ENCODE results near the gene RPL39. TPM values are rescaled to one million over a fixed set of nuclear protein-coding genes. Genes with fewer than 3 reads are reported as not detected.
"Not testable (repeated sequence)": the region's sequence is repeated elsewhere in the genome, so short reads cannot be mapped to it uniquely, and the experiment has no call there.

The RPL39 gene
- polyA plus RNA-seq, 6 donors from 2014 or later, result 3,399 to 4,973 (median 4,743) TPM

GRCh38 chrX:119790977-119791436 lies 423 bp downstream of the RPL39 start:
- peaks cover 0 to 3% (median 0%) of the 10 kb centered on the region in 7 donors for H3K9me3 Mint-ChIP-seq
- peak overlapping the region; percentile 91 to 98 (median 96) for H3K4me3 Mint-ChIP-seq
- peaks cover 0 to 3% of the 10 kb centered on the region in 2 donors for H3K36me3 Mint-ChIP-seq
- H3K27ac Mint-ChIP-seq, result peak overlapping the region; percentile 93 to 99 (median 98)
- no peaks in the 10 kb centered on the region for H3K27me3 Mint-ChIP-seq
- H3K4me1 Mint-ChIP-seq, result peaks cover 0 to 41% (median 10%) of the 10 kb centered on the region in 3 donors
- DNase-seq (peak; percentile 22), ATAC-seq (ENCODE audit: low read depth in 2 of 2) (peak; percentile 22 to 29)

DNA sequence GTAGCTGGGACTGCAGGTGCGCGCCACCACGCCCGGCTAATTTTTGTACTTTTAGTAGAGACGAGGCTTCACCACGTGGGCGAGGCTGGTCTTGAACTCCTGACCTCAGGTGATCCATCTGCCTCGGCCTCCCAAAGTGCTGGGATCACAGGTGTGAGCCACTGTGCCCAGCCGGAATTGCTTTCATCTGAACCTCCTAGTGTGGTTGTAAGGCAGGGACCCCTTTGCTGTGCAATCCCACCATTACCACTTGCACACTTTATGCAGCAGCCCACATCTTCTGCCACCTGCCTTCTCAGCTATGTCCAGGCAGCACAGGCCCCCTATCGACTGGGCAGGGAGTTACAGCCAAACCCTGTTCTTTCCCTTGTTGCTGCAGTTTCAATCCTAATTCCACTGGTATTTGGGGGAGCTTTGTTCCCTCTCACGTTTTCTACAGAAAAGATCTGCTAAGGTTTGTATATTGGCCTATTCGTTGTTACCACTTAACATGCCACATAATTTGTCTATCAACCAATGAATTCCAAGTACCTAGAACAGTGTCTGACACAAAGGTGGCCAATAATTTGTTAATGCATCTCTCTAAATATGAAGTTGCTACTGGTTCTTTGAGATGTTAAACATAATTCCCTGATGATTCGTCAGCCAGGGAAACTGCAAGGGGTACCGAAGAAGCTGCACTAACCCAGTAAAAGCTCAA lies 6.5 kb downstream of the RPL39 start:
- DNase-seq, result peak; percentile 35
- Mint-ChIP-seq H3K4me3 (peak overlapping the region in 4 of 8 donors; percentile 36 to 55 (median 40)), H3K27me3 (peaks cover 0 to 7% (median 0%) of the 10 kb centered on the region in 3 donors), H3K9me3 (peaks cover 0 to 3% (median 0%) of the 10 kb centered on the region in 7 donors), H3K36me3 (peaks cover 0 to 3% of the 10 kb centered on the region in 2 donors), H3K27ac (peak overlapping the region in 2 of 6 donors; percentile 60 to 75), H3K4me1 (peaks cover 14 to 36% (median 20%) of the 10 kb centered on the region in 3 donors)
- ATAC-seq (ENCODE audit: low read depth in 2 of 2), result peak; percentile 63 to 72

DNA sequence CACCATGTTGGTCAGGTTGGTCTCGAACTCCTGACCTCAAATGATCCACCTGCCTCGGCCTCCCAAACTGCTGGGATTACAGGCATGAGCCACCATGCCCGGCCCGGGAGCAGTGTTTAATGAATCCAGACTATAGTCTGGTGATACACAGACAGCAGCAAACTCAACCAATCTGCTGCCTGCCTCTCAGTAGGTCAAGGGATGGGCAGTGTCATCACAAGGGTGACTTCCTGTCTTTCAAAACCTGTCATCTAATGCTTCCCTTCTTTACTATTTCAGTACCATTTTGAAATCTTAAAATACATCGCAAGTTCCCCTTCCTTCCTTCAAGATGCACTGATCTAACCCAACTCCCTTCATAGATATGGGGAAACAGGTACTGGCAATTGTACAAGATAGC lies 8.4 kb downstream of the RPL39 start:
- Mint-ChIP-seq H3K27me3 (peaks cover 0 to 7% (median 0%) of the 10 kb centered on the region in 3 donors), H3K4me3 (peak overlapping the region in 1 of 8 donors; percentile 1), H3K9me3 (peaks cover 0 to 2% (median 0%) of the 10 kb centered on the region in 7 donors), H3K36me3 (no peaks in the 10 kb centered on the region), H3K27ac (peak overlapping the region in 2 of 6 donors; percentile 84 to 90), H3K4me1 (peaks cover 15 to 29% (median 18%) of the 10 kb centered on the region in 3 donors)
- no peak for DNase-seq
- no peak for ATAC-seq (ENCODE audit: low read depth in 2 of 2)

- Mint-ChIP-seq H3K9me3 (no peaks in the 10 kb centered on the region), H3K4me1 (peaks cover 15 to 29% (median 20%) of the 10 kb centered on the region in 3 donors), H3K36me3 (no peaks in the 10 kb centered on the region), H3K4me3 (no peak overlapping the region), H3K27me3 (peaks cover 0 to 11% (median 0%) of the 10 kb centered on the region in 3 donors), H3K27ac (peak overlapping the region in 2 of 6 donors; percentile 25 to 95)
- DNase-seq (no peak), ATAC-seq (ENCODE audit: low read depth in 2 of 2) (no peak)
Observed at GRCh38 chrX:119778829-119779228, 12.6 kb downstream of the RPL39 start.

DNA sequence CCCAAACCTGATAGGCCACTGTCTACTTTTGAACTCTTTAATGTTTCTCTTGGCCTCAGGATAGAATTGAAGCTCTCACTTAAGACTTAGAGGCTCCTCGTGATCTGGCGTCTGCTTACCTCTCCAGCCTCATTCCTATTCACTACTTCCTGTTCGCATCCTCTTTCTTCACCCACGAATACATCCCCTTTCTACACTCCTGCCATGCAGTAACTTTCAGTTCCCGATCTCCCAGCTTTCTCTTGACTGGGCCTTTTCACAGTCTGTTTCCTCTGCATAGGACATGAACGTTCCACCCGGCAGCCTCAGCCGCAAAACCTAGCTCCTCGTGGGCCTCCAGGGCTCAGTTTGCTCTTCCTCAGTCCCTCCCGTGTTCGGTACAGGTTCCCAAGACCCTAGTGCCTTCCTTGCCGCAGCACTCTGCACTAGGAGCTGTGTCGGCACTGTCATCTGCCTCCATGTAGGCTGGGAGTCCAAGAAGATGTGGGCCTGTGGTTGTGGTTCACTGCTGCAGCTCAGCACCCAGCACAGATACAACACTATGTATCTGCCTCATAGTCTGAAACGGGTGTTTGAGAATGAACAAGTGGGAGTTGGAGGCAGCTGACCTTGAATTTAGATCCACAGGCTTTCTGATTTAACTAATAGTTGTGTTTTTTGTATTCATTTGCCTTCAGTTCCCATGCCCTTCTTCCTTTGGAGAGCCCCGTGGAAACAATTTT lies 15.8 kb downstream of the RPL39 start:
- ATAC-seq (ENCODE audit: low read depth in 2 of 2) (no peak), DNase-seq (no peak)
- H3K9me3 Mint-ChIP-seq, result no peaks in the 10 kb centered on the region
- H3K36me3 Mint-ChIP-seq, result no peaks in the 10 kb centered on the region
- H3K4me3 Mint-ChIP-seq, result peak overlapping the region in 1 of 8 donors; percentile 3
- peaks cover 0 to 11% (median 0%) of the 10 kb centered on the region in 3 donors for H3K27me3 Mint-ChIP-seq
- H3K4me1 Mint-ChIP-seq, result peaks cover 7 to 37% (median 20%) of the 10 kb centered on the region in 3 donors
- H3K27ac Mint-ChIP-seq, result peak overlapping the region; percentile 7 to 94 (median 56)

DNA sequence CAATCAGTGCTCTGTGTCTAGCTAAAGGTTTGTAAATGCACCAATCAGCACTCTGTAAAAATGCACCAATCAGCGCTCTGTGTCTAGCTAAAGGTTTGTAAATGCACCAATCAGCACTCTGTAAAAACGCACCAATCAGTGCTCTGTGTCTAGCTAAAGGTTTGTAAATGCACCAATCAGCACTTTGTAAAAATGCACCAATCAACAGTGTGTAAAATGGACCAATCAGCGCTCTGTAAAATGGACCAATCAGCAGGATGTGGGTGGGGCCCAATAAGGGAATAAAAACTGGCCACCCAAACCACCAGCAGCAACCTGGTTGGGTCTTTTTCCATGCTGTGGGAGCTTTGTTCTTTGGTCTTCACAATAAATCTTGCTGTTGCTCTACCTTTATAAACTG lies 22.0 kb downstream of the RPL39 start:
- not testable (repeated sequence) for H3K9me3 Mint-ChIP-seq; H3K4me3 Mint-ChIP-seq; H3K36me3 Mint-ChIP-seq; ATAC-seq (ENCODE audit: low read depth in 2 of 2); H3K27me3 Mint-ChIP-seq; DNase-seq
- Mint-ChIP-seq H3K27ac (peak overlapping the region in 1 of 6 donors; percentile 29), H3K4me1 (peaks cover 5 to 47% (median 20%) of the 10 kb centered on the region in 3 donors)

- peaks cover 15 to 53% (median 26%) of the 10 kb centered on the region in 3 donors for H3K4me1 Mint-ChIP-seq
- H3K36me3 Mint-ChIP-seq; ATAC-seq (ENCODE audit: low read depth in 2 of 2); H3K9me3 Mint-ChIP-seq; H3K27ac Mint-ChIP-seq; DNase-seq; H3K4me3 Mint-ChIP-seq; H3K27me3 Mint-ChIP-seq: not testable (repeated sequence)
Observed at GRCh38 chrX:119768436-119768835, 23.0 kb downstream of the RPL39 start.

DNA sequence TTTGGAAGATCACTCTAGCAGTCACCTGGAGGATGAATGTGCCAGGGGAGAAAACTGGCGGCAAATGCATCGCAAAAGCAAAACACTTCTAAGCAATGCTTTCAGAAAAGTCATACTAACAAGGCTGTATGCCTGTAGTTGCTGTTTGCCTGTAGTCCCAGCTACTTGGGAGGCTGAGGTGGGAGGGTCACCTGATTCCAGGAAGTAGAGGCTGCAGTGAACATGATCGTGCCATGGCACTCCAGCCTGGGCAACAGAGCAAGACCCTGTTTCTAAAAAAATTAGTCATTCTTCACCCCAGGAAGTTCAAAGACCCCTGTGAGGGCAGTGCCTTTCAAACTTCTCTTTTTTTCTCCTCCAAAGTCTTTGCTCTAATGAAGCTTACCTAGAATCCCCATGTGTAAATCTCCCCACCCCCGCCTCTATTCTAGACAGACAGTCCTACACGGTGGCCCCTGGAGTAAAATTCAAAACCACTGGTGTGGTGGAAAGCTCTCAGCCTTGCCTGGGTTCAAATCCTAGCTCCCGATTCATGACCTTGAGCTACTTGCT lies 27.5 kb downstream of the RPL39 start:
- Mint-ChIP-seq H3K27me3 (no peaks in the 10 kb centered on the region), H3K4me3 (peak overlapping the region in 7 of 8 donors; percentile 51 to 84 (median 65)), H3K36me3 (no peaks in the 10 kb centered on the region), H3K4me1 (peaks cover 39 to 67% (median 47%) of the 10 kb centered on the region in 3 donors), H3K27ac (peak overlapping the region; percentile 17 to 88 (median 74)), H3K9me3 (no peaks in the 10 kb centered on the region)
- peak; percentile 21 for DNase-seq
- ATAC-seq (ENCODE audit: low read depth in 2 of 2), result peak; percentile 49 to 72

DNA sequence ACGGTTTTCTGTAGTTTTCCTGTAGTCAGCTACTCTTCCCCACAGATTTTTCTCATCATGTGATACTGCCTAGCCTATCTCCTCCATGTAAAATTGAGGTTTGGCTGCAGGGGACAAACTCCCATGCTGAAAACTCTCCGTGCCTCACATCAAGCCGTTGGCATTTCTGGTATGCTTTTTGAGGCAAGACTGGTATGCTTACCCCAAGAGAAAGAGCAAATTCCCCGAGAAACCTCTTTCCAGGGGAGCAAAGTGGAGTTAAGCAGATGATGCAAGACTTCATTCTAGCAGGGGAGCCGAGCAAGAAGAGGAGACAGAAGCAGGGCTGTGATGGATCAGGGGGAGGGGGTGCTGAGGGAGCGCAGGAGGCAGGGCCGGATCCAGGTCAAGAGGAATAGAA lies 28.2 kb downstream of the RPL39 start:
- H3K27me3 Mint-ChIP-seq, result no peaks in the 10 kb centered on the region
- H3K9me3 Mint-ChIP-seq, result no peaks in the 10 kb centered on the region
- no peak for ATAC-seq (ENCODE audit: low read depth in 2 of 2)
- no peak for DNase-seq
- H3K36me3 Mint-ChIP-seq, result no peaks in the 10 kb centered on the region
- peak overlapping the region in 5 of 6 donors; percentile 15 to 87 (median 69) for H3K27ac Mint-ChIP-seq
- peaks cover 39 to 65% (median 47%) of the 10 kb centered on the region in 3 donors for H3K4me1 Mint-ChIP-seq
- H3K4me3 Mint-ChIP-seq, result peak overlapping the region in 6 of 8 donors; percentile 51 to 84 (median 75)

DNA sequence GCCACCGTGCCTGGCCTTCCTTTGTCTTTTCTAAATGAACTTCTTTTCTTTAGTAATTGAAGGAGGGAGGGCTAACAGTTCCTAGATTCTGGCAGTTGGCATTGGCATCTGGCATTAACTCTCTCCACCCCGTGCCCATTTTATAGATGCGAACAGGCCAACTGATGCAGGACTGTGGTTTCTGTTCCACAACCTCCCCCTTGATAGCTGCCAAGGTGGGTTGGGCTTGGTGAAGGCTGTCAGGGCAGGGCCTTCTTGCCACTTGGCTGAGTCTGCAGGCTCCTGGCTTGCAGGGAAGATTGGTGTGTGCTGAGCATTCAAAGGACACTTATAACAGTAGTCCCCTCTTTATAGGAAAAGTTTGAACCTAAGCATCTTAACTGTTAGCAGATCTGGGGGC lies 28.7 kb downstream of the RPL39 start:
- DNase-seq (no peak), ATAC-seq (ENCODE audit: low read depth in 2 of 2) (no peak)
- peak overlapping the region in 7 of 8 donors; percentile 35 to 84 (median 67) for H3K4me3 Mint-ChIP-seq
- H3K9me3 Mint-ChIP-seq, result peaks cover 0 to 1% (median 0%) of the 10 kb centered on the region in 7 donors
- peak overlapping the region in 4 of 6 donors; percentile 43 to 80 (median 58) for H3K27ac Mint-ChIP-seq
- H3K36me3 Mint-ChIP-seq, result no peaks in the 10 kb centered on the region
- peaks cover 37 to 65% (median 46%) of the 10 kb centered on the region in 3 donors for H3K4me1 Mint-ChIP-seq
- peaks cover 0 to 3% (median 0%) of the 10 kb centered on the region in 3 donors for H3K27me3 Mint-ChIP-seq

- Mint-ChIP-seq H3K27ac (peak overlapping the region; percentile 58 to 93 (median 86)), H3K4me3 (peak overlapping the region; percentile 78 to 98 (median 88)), H3K4me1 (peaks cover 58 to 79% (median 59%) of the 10 kb centered on the region in 3 donors), H3K36me3 (no peaks in the 10 kb centered on the region), H3K9me3 (peaks cover 0 to 2% (median 0%) of the 10 kb centered on the region in 7 donors), H3K27me3 (peaks cover 0 to 11% (median 0%) of the 10 kb centered on the region in 3 donors)
- peak; percentile 40 to 60 for ATAC-seq (ENCODE audit: low read depth in 2 of 2)
- DNase-seq, result peak; percentile 55
Observed at GRCh38 chrX:119760026-119760877, 31.2 kb downstream of the RPL39 start.

DNA sequence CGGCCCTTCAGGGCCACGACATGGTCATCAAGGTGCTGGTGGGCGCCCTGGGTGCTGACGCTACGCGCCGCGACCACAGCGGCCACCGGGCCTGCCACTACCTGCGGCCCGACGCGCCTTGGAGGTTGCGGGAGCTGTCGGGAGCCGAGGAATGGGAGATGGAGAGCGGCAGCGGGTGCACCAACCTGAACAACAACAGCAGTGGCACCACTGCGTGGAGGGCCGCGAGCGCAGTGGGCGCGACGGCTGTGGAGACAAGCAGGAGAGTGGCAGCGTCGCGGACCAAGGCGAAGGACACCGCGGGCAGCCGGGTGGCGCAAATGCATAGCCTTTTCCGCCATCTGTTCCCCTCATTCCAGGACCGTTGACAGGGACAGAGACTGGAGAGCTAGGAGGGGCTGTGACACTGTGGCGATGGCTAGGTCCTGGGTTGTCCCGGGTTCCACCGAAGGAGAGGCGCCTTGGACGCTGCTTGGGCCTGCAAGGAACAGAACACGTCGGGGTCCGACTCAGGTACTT lies 32.1 kb downstream of the RPL39 start:
- Mint-ChIP-seq H3K36me3 (no peaks in the 10 kb centered on the region), H3K4me1 (peaks cover 61 to 79% (median 65%) of the 10 kb centered on the region in 3 donors), H3K9me3 (peaks cover 0 to 2% (median 0%) of the 10 kb centered on the region in 7 donors), H3K4me3 (peak overlapping the region; percentile 78 to 98 (median 88)), H3K27ac (peak overlapping the region; percentile 37 to 93 (median 78)), H3K27me3 (peaks cover 0 to 11% (median 0%) of the 10 kb centered on the region in 3 donors)
- DNase-seq (no peak), ATAC-seq (ENCODE audit: low read depth in 2 of 2) (no peak)

All from naive B cell (primary cell).